Endothelial cell of umbilical vein (primary cell): Measurements from ENCODE around the gene BCL10. TPM values are rescaled to one million over a fixed set of nuclear protein-coding genes. Genes with fewer than 3 reads are reported as not detected.

Experiments used
- BruUV-seq: library from RNA; stranded (reverse); fragments of 400-500 nt; replicated peaks from 2 replicates; lab custom pipeline; 2021; lab: Mats Ljungman, UMichigan
- CTCF ChIA-PET: fragments of 300-600, 350-600 bp; sonication (Branson Sonifier 250); formaldehyde crosslinking; loops from one replicate; lab custom pipeline; 2021; ENCODE audit warnings: antibody characterized with exemption, inconsistent platforms; lab: Charles Lee
- POLR2A ChIA-PET: fragments of 300-600, 350-600 bp; sonication (Branson Sonifier 250); formaldehyde crosslinking; loops from one replicate; lab custom pipeline; 2021; ENCODE audit warnings: antibody characterized with exemption, inconsistent platforms; lab: Charles Lee
- DNase-seq: peaks from one replicate; pipeline ENCODE4 v3.0.0-alpha.2; 2011; ENCODE audit warnings: low read depth, low spot score
- FAIRE-seq: peaks from 2 replicates; lab custom pipeline; 2011; peaks lifted over from hg19 to GRCh38; lab: Jason Lieb, UNC
- H2AFZ ChIP-seq: 2 replicates; pipeline ENCODE4 v1.6.0; 2012; ENCODE audit warnings: low read depth, low read length, control low read depth, inconsistent platforms
- H3K27ac ChIP-seq: 2 replicates; pipeline ENCODE4 v1.5.1; 2011; ENCODE audit warnings: low read depth, mild to moderate bottlenecking, control low read depth, low read length, moderate library complexity; ENCODE audit not compliant: insufficient read depth
- H3K27me3 ChIP-seq, 2 experiments: 2 replicates each; pipeline versions ENCODE4 v1.6.0 to v1.6.1; 2011; ENCODE audit warnings: low read length in 2 of 2, mixed read lengths in 1 of 2; ENCODE audit not compliant: control insufficient read depth in 2 of 2, insufficient read depth in 2 of 2
- H3K36me3 ChIP-seq, 2 experiments: 2 replicates in 1 of 2; 3 replicates in 1 of 2; pipeline ENCODE4 v1.5.1; 2011; ENCODE audit warnings: low read length in 2 of 2, mild to moderate bottlenecking in 1 of 2, moderate library complexity in 1 of 2; ENCODE audit not compliant: control insufficient read depth in 2 of 2, insufficient read depth in 2 of 2; ENCODE audit errors: extremely low read depth in 1 of 2
- H3K4me1 ChIP-seq: 3 replicates; pipeline ENCODE4 v1.5.1; 2011; ENCODE audit warnings: mild to moderate bottlenecking, low read length; ENCODE audit not compliant: control insufficient read depth, insufficient read depth; ENCODE audit errors: extremely low read depth
- H3K4me2 ChIP-seq: 2 replicates; pipeline ENCODE4 v1.6.1; 2011; ENCODE audit warnings: low read length, control low read depth, mixed read lengths; ENCODE audit not compliant: insufficient read depth
- H3K4me3 ChIP-seq, 3 experiments: fragments of 200-600 bp in 1 of 3; sonication (generic), shearing (Covaris generic) in 1 of 3; replicated peaks in 1 of 3; 2 replicates each; pipeline ENCODE4 v1.5.1; 2011 to 2016; ENCODE audit warnings: control low read depth in 3 of 3, low read length in 3 of 3, mild to moderate bottlenecking in 2 of 3, inconsistent platforms in 1 of 3, low read depth in 1 of 3, moderate library complexity in 1 of 3; ENCODE audit not compliant: insufficient read depth in 1 of 3
- H3K79me2 ChIP-seq: 2 replicates; pipeline ENCODE4 v1.6.0; 2012; ENCODE audit warnings: low read length, inconsistent platforms; ENCODE audit not compliant: control insufficient read depth, insufficient read depth
- H3K9ac ChIP-seq: replicated peaks from 2 replicates; pipeline ENCODE3; 2011; ENCODE audit warnings: low read length, control low read depth; ENCODE audit not compliant: insufficient read depth; ENCODE audit errors: extremely low read depth
- H3K9me1 ChIP-seq: replicated peaks from 3 replicates; pipeline ENCODE4 v1.6.0; 2011; ENCODE audit warnings: mild to moderate bottlenecking, low read length; ENCODE audit not compliant: control insufficient read depth, insufficient read depth; ENCODE audit errors: extremely low read depth
- H3K9me3 ChIP-seq: replicated peaks from 2 replicates; pipeline ENCODE4 v1.5.1; 2012; ENCODE audit warnings: low read length, inconsistent platforms; ENCODE audit not compliant: control insufficient read depth, insufficient read depth
- H4K20me1 ChIP-seq: replicated peaks from 2 replicates; pipeline ENCODE3; 2011; ENCODE audit warnings: mild to moderate bottlenecking, low read length; ENCODE audit not compliant: control insufficient read depth, insufficient read depth; ENCODE audit errors: extremely low read depth
- CTCF ChIP-seq, 2 donors: IDR thresholded peaks; 1 replicate in 1 of 2; 2 replicates in 1 of 2; pipeline ENCODE4 v1.5.1; 2011; ENCODE audit warnings: low read length in 2 of 2, mild to moderate bottlenecking in 2 of 2, moderate library complexity in 2 of 2, control low read depth in 1 of 2, inconsistent platforms in 1 of 2, low read depth in 1 of 2; ENCODE audit not compliant: insufficient read depth in 1 of 2; ENCODE audit errors: extremely low read depth in 1 of 2
- EZH2 ChIP-seq: IDR thresholded peaks from 2 replicates; pipeline ENCODE4 v1.6.1; 2012; ENCODE audit warnings: borderline replicate concordance, low read depth, mild to moderate bottlenecking, moderate library complexity, low read length, inconsistent platforms; ENCODE audit not compliant: severe bottlenecking
- FOS ChIP-seq: IDR thresholded peaks from 2 replicates; pipeline ENCODE4 v1.6.1; 2011; ENCODE audit warnings: mild to moderate bottlenecking, low read length, moderate library complexity, borderline replicate concordance; ENCODE audit not compliant: insufficient read depth
- GATA2 ChIP-seq: IDR thresholded peaks from 2 replicates; pipeline ENCODE4 v1.7.0; 2011; ENCODE audit warnings: low read depth, mild to moderate bottlenecking, moderate library complexity, mixed read lengths, low read length; ENCODE audit not compliant: insufficient read length, insufficient read depth
- JUN ChIP-seq: IDR thresholded peaks from 2 replicates; pipeline ENCODE4 v1.6.1; 2011; ENCODE audit warnings: borderline replicate concordance, low read depth; ENCODE audit not compliant: insufficient read length, insufficient read depth
- MAX ChIP-seq: IDR thresholded peaks from 2 replicates; pipeline ENCODE4 v1.6.1; 2011; ENCODE audit not compliant: insufficient read depth, insufficient read length
- MYC ChIP-seq: IDR thresholded peaks from one replicate; pipeline ENCODE4 v1.6.1; 2011; ENCODE audit warnings: mild to moderate bottlenecking, low read depth, low read length
- POLR2A ChIP-seq: IDR thresholded peaks from 2 replicates; pipeline ENCODE4 v1.6.1; 2012; ENCODE audit warnings: low read depth, mild to moderate bottlenecking, control low read depth, low read length
- POLR2AphosphoS5 ChIP-seq: IDR thresholded peaks from 2 replicates; pipeline ENCODE4 v1.6.1; 2012; ENCODE audit warnings: low read depth, mild to moderate bottlenecking, control low read depth, low read length, moderate library complexity; ENCODE audit not compliant: insufficient read depth
- dilution Hi-C: fragments of 300-500 bp; cut with MboI; formaldehyde crosslinking; loops from one replicate; pipeline ENCODE4 v1.15.0; 2019; ENCODE audit warnings: low sequenced_read_pairs; ENCODE audit not compliant: extremely low pct_ligation_motif_present
- intact Hi-C: fragments of 100-400 bp; cut with micrococcal nuclease; formaldehyde crosslinking; loops from one replicate; pipeline ENCODE4 v1.10.0; 2022
- polyA plus RNA-seq, 4 experiments: library from polyadenylated mRNA; depleted of rRNA in 3 of 4; stranded (reverse) in 3 of 4; unstranded in 1 of 4; fragments of >200 nt; gene quantifications; 2 replicates each; pipeline versions ENCODE4 v1.2.1 to v1.2.3, GENCODE V29; 2011 to 2012; ENCODE audit warnings: missing spikeins in 1 of 4
- total RNA-seq: library from RNA; stranded (reverse); gene quantifications from 2 replicates; pipeline ENCODE4 v1.2.3, GENCODE V29; 2021

BCL10 gene
- total and polyA plus RNA-seq, 2 donors (not counting 3 experiments of a cell fraction or from before 2014, with no cell fraction given), result 16.1 to 78.6 TPM

- no peaks in the 10 kb centered on the region for H3K36me3 ChIP-seq
- BruUV-seq, result no TSS peak
Measured at GRCh38 chr1:85225624-85226380, 50.6 kb downstream of the BCL10 start.

More at GRCh38 chr1:85225624-85226380, 50.6 kb downstream of the BCL10 start:
- Histone ChIP-seq H3K79me2 (no peaks in the 10 kb centered on the region), H3K27me3 (peaks cover 11 to 22% of the 10 kb centered on the region in 2 experiments), H3K4me3 (no peak overlapping the region), H3K9ac (no peak overlapping the region), H3K4me2 (no peak overlapping the region), H3K9me3 (no peaks in the 10 kb centered on the region), H3K27ac (no peak overlapping the region), H3K9me1 (no peaks in the 10 kb centered on the region), H4K20me1 (no peaks in the 10 kb centered on the region), H2AFZ (no peak overlapping the region), H3K4me1 (no peaks in the 10 kb centered on the region)
- DNase-seq, result no peak
- FAIRE-seq, result no peak
- ChIA-PET CTCF (interaction anchor here (0.6 to 1.6 kb wide), 6 partner anchors 9 to 184 kb away, joined by 3 to 8 read pairs (median 4); no protein-coding TSS in a partner anchor), POLR2A (no interaction called here)
- intact Hi-C loops, result no loop called here
- dilution Hi-C loops, result no loop called here
- TF ChIP-seq POLR2A (no peak), MAX (no peak), GATA2 (no peak), POLR2AphosphoS5 (no peak), JUN (no peak), CTCF (IDR thresholded peaks at IDR 0.05; ENCODE audit: extremely low read depth in 1 of 2, insufficient read depth in 1 of 2, low read depth in 1 of 2, low read length in 2 of 2) (no peak), EZH2 (no peak), MYC (no peak), FOS (no peak)
